ENCODE data around the gene MLLT1. TPM values are rescaled to one million over a fixed set of nuclear protein-coding genes. Genes with fewer than 3 reads are reported as not detected.

Gene MLLT1
- total RNA-seq, 2 donors from 2014 or later: 49.2 to 52.0 TPM

DNA sequence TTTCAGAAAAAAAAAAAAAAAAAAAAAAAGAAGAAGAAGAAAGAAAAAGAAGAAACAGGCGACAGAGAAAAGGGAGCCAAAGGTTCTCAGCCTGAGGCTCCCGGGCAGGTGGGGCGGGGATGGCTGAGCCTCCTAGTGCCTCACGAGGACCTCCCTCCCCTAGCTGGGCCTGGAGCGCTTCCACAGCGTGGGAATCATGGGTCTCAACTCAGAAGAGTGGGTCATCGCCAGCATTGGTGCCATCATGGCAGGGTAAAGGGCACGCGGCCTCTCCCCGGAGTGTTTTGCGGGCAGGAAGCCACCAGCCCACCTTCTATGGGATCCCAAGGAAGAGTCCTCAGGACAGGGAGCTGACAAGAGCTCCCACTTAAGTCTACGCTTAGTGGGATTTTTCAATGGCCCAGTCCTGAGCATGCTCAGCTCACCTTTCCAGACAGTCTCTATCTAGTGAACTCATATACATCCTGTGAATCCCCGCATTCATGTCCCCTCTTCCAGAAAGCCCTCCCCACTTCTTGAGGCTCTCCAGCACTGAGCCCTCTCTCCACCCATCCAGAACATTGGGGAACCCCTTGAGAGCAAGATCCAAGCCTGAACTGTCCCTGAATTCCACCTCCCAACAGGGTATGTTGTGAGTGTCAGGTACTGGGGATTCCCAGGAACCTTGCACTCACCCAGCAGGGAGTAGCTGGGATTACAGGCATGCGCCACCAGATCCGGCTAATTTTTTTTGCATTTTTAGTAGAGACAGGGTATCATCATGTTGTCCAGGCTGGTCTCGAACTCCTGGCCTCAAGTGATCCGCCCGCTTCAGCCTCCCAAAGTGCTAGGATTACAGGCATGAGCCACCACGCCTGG, 74.7 kb downstream of the MLLT1 start:
- peak; percentile 62 for DNase-seq (ENCODE audit: low spot score)
- intact Hi-C loops (cut with DNase I): no loop called here

GRCh38 chr19:6204212-6204611, 75.6 kb downstream of the MLLT1 start:
- intact Hi-C loops (cut with DNase I): no loop called here
- DNase-seq (ENCODE audit: low spot score): peak; percentile 45

DNA sequence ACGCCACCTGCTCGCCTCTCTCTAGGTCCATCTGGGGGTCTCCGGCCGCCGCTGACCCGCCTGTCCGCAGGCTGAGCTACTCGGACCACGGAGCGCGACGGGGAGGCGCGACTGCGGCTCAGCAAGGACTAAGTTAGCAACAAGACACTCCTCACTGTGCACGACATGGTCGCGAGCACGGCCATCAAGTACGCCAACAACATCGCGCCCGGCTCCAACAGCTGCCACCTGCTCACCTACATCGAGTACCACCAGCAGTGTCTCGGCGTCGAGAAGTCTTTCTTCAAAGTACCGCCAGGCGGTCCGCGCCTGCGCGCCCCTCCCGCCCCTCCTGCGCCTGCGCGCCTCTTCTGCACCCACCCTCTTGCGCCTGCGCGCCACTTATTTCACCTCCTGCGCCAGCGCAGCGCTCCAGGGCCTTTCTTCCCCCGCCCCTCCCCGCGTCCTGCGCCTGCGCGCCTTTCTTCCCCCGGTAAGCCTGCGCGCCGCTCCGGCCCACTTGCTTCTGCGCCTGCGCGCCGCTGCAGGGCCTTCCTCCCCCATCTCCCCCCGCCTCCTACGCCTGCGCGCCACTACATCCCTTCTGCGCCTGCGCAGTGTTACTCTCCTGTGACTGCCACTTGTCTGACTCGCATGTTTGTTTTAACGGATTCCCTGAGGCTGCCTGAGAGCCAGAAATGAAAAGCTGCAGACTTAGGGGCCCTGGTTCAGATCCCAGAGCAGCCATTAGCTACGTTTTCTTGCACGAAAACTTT, 80.4 kb downstream of the MLLT1 start:
- intact Hi-C loops (cut with DNase I): loop anchor here in 1 of 2 donors (5.0 kb wide), 1 partner anchor 898 kb away; no protein-coding TSS in a partner anchor
- peak; percentile 100 for DNase-seq (ENCODE audit: low spot score)

GRCh38 chr19:6198896-6199239, 80.9 kb downstream of the MLLT1 start:
- DNase-seq (ENCODE audit: low spot score): no peak
- intact Hi-C loops (cut with DNase I): loop anchor here in 1 of 2 donors (5.0 kb wide), 1 partner anchor 898 kb away; no protein-coding TSS in a partner anchor

DNA sequence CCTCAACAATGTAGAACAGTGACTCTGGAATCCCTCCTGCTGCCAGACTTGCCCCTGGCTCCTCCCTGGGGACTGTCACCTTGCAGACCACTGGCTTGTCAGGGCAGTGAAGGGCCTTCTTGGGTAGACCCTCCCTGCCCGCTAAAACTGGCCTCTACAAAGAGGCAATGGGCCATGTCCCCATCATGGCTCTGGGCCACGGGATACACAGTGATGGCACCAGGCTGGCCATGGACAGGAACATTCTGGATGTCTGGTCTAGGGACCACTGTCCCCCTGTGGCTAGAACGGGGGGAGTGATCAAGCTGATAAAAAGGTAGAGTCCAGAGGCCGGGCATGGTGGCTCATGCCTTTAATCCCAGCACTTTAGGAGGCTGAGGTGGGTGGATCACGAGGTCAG, 83.4 kb downstream of the MLLT1 start:
- DNase-seq (ENCODE audit: low spot score): no peak
- intact Hi-C loops (cut with DNase I): loop anchor here in 1 of 2 donors (5.0 kb wide), 1 partner anchor 901 kb away; no protein-coding TSS in a partner anchor

DNA sequence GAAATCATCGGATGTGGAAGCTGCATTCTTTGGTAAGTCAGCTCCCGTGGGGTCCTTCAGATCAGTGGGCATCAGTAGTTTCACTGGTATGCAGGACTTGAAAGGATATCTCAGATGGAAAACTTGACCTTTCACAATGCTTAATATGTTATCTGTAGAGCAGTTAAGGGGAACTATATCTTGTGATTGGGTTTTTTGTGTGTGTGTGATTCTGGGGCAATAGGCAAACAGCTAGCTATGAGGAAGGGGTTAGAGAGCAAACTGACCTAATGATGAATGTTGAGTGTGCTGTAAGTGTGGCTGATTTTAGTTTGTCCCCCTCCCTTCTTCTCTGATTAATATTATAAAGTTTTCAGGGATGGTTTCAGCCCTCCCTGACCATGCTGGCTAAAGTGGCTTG, 91.0 kb downstream of the MLLT1 start:
- intact Hi-C loops (cut with DNase I): no loop called here
- DNase-seq (ENCODE audit: low spot score): no peak

DNA sequence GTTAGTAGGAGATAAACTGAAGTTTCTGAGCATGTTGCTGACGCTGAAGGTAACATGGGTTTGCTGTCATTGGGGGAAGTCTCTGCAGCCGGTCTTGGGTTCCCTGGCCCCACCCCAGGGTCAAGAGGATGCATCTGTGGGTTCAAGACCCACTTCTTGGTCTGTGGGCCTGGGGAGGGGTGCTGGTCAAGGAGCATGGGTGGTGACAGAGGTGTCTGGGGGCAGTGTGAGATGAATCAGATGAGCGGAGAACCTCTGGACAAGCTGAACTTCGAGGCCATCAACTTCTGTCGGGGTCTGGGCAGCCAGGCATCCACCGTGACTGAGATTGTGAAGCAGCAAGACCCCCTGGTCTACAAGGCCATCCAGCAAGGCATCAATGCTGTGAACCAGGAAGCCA, 92.4 kb downstream of the MLLT1 start:
- intact Hi-C loops (cut with DNase I): no loop called here
- DNase-seq (ENCODE audit: low spot score): peak; percentile 49

DNA sequence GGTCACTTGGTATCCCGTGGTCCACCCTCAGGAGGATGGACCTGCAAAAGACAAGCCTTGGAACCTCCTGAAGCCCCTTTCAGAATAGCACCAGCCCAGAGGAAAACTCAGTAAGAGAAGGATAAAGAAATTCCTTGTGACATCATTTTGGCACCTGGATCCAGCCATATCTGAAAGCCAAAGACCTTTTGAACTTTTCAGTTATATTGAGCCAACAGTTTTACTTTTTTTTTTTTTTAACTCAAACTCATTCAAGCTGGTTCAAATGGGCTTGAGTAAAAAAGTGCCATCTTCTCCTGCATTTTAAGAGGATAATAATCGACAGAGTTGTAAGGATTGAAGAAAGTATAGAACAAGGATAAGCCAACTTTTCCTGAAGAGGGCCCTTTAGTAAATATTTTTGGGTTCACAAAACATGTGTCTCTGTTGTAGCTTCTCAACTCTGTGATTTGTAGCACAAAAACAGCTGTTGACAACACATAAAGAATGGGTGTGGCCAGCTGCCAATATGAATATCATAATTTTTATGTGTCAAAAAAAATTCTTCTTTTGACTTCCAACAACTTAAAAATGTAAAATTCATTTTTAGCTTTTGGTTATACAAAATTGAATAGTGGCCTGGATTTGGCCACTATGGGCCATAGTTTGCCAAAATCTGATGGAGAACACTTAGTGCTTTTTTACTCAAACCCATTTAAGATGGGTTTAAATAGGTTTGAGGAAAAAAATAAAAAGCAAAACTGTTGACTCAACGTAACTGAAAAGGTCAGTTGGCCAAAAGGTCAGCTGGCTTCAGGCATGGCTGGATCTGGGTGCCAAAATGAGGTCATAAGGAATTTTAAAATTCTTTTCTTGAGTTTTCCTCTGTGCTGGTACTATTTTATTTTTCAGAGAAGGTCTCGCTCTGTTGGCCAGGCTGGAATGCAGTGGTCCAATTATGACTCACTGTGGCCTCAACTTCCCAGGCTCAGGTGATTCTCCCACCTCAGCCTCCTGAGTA, 93.6 kb downstream of the MLLT1 start:
- DNase-seq (ENCODE audit: low spot score): peak; percentile 78
- intact Hi-C loops (cut with DNase I): loop anchor here in 1 of 2 donors (1.0 kb wide), 1 partner anchor 42 kb away; no protein-coding TSS in a partner anchor

DNA sequence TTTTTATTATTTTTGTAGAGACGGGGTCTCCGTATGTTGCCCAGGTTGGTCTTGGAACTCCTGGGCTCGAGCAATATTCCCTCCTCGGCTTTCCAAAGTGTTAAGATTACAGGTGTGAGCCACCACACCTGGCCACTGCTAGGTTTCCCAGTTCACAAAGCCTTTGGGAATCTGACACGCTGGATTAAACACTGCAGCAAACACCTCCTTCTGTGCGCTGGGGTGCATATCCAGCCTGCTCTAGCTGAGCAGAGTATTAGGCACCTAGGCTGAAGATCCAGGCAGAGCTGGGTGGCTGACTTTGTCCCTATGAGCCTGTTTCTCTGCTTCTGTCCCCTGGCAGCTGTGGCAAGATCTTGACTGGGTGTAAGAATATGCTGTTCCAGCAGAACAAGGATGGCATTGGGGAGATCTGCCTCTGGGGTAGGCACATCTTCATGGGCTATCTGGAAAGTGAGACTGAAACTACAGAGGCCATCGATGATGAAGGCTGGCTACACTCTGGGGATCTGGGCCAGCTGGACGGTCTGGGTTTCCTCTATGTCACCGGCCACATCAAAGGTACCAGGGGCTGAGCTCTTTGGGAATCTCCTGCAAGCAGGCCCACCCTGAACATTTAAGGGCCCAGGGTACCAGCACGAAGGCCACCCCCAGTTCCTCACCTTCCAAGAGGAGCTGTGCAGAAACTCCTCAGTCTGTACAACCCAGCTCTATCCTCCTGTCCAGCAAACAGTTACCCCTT, 94.5 kb downstream of the MLLT1 start:
- intact Hi-C loops (cut with DNase I): loop anchor here in 1 of 2 donors (1.0 kb wide), 1 partner anchor 41 kb away; no protein-coding TSS in a partner anchor
- DNase-seq (ENCODE audit: low spot score): peak; percentile 31

DNA sequence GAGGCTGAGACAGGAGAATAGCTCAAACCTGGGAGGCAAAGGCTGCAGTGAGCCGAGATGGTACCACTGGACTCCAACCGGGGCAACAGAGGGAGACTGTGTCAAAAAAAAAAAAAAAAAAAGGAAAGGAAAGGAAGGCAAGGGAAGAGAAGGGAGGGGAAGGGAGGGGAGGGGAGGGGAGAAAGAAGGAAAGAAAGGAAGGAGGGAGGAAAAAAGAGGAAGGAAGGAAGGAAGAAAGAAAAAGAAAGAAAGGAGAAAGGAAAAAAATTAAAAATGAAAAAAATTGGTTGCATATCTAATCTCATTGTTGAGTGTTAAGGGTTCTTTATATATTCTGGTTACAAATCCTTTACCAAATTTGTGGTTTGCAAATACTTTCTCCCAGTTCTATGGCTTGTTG, 98.7 kb downstream of the MLLT1 start:
- peak; percentile 2 for DNase-seq (ENCODE audit: low spot score)
- intact Hi-C loops (cut with DNase I): no loop called here

DNA sequence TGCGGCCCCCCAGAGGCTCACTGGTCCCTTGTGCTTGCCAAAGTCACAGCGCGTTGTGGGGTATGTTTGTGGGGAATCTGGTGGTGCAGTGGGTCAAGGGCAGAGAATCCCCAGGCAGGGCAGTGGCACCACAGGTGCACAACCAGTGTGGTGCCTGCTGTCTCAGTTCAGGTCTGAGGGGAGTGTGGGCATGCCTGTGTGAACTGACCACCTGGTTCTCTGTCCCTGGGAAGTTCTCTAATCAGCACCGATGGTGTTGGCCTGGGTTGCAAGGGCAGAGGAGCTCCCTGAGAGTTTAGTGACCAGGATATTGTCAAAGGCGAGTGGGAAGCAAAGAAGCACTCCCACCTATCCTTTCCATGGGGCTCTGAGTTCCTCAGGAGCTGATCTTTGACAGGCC, 106.6 kb downstream of the MLLT1 start:
- intact Hi-C loops (cut with DNase I): no loop called here
- DNase-seq (ENCODE audit: low spot score): no peak

GRCh38 chr19:6172074-6172863, 107.5 kb downstream of the MLLT1 start:
- no peak for DNase-seq (ENCODE audit: low spot score)
- intact Hi-C loops (cut with DNase I): no loop called here

GRCh38 chr19:6167115-6167514, 112.7 kb downstream of the MLLT1 start:
- no peak for DNase-seq (ENCODE audit: low spot score)
- intact Hi-C loops (cut with DNase I): no loop called here

DNA sequence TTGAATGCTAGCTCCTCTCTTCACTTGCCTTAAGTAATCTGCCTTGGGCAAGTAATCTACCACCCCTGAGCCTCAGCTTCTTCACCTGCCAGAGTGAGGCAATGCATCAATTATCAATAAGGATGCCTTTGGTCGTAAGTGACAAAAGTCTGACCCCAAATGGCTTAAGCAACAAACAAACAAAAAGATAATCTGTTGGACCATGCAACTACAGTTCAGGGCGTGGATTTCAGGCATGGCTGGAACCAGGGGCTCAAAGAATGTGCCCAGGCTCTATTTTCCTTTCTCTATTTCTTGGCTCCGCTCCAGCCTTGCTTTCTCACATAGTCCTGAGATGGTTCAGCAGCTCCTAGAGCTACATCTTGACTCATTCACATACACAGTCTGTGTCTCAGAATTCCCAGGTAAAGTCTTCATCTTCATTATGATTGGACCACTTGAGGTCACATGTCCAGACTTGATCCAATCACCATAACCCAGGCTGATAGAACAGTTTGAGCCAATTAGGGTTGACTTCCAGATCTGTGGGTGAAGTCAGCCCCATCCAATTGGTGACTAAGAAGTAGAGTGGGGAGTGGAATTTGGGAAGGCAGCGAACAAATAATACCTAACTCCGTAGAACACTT, 114.8 kb downstream of the MLLT1 start:
- DNase-seq (ENCODE audit: low spot score): no peak
- intact Hi-C loops (cut with DNase I): no loop called here

DNA sequence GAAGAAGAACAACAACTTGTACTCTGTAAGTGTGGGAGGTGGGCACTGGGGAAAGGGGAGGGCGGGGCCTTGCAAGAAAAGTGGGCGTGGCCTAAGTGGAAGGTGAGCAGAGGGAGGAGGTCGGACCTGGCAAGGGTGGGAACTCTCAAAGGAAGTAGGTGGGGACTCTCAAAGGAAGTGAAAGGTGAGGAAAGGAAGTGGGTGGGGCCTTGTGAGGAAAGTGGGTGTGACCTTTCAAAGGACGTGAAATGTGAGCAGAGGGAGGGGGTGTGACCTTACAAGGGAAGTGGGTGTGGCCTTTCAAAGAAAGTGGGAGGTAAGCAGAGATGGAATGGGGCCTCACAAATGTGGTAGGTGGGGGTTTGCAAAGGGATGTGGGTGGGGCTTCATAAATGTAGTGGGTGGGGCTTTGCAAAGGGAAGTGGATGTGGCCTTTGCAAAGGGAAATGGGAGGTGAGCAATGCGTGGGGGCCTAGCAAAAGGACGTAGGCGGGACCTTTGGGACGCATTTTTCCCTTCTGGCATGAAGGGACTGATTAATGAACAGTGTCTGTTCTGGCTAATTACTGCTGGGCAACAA, 118.4 kb downstream of the MLLT1 start:
- intact Hi-C loops (cut with DNase I): no loop called here
- DNase-seq (ENCODE audit: low spot score): no peak
